ENCODE data around the gene TMEM97. TPM values are rescaled to one million over a fixed set of nuclear protein-coding genes. Genes with fewer than 3 reads are reported as not detected.

Gene TMEM97
- total RNA-seq, 1 experiment from 2014 or later = 151 TPM

DNA sequence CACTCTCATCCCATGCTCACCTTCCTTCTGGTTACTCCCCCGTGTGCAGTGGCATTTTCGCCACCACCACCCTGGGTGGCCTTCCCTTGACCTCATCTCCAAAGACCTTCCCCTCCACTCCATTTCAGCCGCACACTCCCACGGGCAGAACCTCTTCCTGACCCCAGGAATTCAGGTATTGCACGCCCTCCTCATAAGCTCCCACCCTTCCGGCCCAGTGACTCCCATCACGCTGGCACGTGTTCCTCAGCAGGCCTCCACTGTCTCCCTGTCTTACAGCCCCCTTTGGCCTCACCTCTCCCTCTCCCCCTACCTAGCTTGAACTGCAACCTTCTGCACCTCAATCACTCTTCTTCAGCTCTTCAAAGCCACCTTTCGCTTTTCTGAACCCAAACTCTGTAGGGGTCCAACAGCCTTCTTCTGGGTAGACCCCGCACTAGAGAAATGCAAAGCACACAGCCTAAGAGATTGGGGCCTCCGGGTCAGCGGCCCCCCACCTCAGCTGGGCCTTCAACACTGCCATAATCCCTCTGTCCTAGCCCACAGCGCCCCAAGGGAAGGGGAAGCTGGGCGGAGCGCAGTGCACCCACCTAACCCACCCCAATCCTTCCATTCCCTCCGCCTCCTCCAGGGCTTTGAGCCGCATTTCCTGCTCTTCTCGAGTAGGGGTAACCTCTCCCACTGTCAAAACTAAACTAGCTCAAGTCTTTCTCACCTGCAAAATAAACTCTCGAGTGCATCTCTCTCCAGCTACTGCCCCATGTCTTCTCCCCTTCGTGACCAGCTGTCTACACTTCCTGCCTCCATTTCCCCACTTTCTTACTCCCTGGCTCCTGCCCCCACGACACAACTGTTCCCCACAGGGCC, 1.7 kb upstream of the TMEM97 start:
- DNase-seq (ENCODE audit: low spot score) = no peak

DNA sequence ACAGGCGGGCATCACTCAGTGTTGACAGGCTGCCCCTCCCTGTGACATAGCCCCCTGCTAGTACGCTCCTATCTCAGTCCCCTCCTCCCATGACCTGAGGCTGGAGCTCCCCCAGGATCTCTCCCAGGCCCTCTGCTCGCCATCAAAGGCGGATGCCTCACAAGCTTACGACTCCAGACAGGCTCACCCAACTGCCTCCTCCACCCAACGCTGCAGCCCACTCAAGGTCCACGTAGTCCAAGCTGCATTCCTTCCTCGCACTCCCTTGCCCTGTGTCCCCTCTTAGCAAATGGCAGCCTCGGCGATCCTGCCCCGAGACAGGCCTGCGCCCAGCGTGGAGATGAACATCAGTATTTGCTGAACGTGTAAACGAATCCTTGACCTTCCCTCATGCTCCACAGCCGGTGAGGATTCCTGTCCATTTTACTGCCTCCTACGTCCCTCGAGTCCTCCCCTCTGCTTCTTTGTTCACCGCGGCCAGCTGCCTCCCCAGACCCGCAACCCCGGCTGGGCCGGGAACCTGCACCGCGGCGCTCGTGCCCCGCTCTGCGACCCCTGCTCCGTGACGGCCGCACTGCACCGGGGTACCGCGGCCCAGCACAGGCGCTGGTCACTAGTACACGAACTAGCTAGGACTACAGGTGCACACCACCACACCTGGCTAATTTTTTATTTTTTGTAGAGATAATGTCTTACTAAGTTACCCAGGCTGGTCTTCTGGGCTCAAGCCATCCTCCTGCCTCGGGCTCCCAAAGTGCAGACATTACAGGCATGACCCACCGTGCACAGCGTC, 838 bp upstream of the TMEM97 start:
- DNase-seq (ENCODE audit: low spot score) = peak; percentile 20

DNA sequence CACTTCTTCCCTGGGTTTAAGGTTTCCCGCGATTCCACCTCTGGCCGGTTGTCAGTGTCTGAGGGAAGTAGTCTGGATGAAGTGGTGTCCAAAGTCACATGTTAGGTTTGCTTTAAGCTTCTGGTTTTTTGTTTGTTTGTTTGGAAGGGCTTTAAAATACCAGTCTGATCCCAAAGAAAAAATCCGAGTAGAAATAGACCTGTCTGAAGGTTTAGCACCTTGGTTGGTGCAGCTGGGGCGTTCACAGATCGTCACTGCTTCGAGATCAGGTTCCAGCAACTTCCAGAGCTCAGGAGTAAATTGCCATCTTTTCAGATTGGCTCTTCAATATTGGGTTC, 567 bp downstream of the TMEM97 start:
- peak; percentile 44 for DNase-seq (ENCODE audit: low spot score)

DNA sequence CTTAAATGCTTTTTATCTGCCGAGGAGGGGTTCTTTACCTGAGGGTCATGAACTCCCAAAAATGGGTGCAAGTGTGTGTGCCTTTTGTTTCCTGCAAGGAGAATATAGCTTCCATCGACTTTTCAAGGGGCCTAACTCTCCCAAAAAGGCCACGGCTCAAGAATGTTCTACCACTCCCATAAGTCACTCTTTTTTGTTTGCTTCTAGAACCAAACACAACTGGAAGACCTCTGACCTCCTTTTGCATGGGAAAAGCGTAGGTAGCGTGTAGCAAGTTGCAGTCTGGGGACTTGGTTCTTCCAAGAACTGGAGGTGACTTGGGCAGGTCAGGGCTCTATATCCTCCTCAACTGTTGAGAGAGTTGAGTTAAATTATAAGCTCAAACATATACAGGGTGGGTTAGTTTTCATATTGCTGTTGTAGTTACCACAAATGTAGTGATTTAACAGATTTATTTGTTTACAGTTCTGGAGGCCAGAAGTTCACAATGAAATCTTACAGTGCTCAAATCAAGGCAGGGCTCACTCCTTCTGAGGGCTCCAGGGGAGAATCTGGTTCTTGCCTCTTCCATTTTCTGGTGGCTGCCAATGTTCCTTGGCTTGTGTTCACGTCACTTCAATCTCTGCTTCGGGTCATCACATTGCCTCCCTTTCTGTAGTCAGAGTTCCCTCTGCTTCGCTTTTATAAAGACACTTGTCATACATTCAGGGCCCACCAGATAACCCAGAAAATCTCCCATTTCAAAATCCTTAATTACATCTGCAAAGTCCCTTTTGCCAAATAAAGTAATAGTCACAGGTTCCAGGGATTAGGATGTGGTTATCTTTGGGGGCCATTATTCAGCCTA, 1.4 kb downstream of the TMEM97 start:
- no peak for DNase-seq (ENCODE audit: low spot score)

DNA sequence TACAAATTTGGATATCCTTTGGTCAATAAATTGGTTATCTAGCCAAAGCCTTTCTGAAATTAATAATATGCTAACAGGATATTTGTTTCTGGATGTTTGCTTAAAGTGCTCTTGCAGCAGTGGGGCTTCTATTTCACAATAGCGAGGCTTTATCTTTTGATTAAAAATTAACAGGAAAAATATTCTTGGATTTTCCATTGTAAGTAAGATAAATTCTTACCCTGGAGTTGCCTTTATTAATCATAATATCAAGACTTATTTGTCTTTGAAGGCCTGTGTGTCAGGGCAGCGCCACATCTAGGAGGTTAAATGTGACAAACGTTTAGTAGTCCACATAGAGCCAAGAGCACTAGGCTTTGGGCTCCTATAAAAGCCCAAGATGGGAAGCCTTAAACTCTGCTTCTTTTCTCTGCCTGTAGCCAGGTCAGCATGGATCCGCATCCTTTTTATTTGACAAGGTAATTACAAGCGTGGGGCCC, 5.3 kb downstream of the TMEM97 start:
- DNase-seq (ENCODE audit: low spot score) = peak; percentile 23

DNA sequence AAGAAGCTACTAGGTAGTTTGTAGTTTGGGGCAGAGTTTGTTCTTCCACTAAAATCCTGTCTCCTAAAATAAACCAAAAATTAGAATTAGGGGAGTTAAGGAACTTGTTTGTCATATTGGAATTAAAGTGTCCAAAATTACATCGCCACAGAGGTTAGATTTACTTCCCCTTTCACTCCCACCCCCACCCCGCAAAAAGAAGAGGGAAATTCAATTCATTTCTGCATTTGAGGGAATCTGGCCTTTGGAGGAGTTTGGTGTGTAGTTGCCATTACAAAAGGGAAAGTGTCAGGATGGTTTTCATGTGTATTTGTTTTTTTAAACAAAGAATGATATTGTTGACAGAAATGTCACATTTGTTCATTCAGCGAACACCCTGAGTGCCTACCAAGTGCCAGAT, 5.8 kb downstream of the TMEM97 start:
- no peak for DNase-seq (ENCODE audit: low spot score)

DNA sequence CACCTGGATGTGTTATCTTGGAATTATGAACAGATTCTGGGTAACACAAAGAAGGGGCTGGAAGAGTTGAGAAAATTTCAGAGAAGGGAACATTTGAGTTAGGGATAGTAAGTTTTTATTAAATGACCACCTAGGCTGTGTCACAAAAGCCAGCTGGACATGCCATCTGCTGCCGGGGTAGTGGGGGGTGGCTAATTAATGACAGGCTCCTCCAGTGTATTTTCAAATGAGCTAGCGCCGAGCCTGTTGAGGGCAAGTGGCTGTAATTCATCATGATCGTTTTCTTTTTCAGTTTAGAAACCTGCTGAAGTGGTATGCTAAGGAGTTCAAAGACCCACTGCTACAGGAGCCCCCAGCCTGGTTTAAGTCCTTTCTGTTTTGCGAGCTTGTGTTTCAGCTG, 6.2 kb downstream of the TMEM97 start:
- DNase-seq (ENCODE audit: low spot score) = no peak

DNA sequence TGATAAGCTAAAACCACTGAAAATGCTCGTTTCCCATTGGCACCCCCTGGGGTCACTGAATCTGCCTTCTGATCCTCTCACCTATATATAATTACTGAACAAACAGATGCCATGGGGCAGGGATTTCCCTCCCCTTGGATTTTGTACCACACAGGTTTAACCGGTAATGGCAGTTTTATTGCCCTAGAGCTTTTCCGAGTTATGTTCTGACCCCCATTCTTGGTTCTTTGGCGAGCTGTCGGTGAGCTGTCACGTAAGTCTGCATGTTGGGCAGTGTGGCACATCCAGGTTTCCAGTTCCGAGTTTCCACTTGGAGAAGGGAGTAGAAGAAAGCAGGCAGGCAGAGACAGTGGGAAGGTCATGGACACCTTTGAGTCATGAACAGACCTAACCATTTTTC, 7.1 kb downstream of the TMEM97 start:
- DNase-seq (ENCODE audit: low spot score) = peak; percentile 80

DNA sequence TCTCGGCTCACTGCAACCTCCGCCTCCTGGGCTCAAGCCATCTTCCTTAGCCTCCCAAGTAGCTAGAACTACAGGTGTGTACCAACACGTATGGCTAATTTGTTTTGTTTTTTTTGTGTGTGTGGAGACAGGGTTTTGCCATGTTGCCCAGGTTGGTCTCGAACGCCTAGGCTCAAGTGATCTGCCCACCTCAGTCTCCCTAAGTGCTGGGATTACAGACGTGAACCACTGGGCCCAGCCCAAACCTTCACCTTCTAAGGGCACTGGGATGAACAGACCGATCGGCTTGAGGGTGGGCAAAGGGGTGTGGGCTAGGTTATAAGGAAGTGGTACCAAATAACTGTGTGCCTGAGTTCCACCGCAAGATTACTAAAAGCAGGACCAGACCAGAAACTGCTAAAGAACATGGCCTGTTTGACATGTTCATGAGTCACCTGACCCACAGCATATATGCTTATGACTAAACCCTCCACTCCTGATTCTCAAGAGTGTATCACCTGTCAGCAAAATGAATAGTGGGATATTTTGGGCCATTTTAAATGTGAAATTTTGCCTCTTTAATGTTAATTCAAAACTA, 8.1 kb downstream of the TMEM97 start:
- DNase-seq (ENCODE audit: low spot score) = no peak

DNA sequence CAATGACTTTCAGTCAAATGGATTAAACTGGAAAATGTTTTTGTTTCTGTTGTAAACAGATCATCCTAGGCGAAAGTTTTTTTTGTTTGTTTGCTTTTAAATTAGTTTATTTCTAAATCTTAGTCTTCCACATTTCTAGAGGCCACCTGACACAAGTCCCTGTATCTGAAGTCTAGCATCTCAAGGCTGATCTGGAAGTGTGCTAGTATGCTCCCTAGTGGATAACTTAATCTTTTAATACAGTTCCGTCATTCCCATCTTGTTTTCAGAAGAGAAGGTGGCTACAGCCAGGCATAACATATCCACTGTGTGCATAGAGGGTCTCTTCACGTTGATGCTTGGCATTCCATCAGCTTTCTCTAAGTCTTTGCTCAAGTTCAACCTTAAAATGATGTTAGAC, 8.7 kb downstream of the TMEM97 start:
- DNase-seq (ENCODE audit: low spot score) = peak; percentile 31

DNA sequence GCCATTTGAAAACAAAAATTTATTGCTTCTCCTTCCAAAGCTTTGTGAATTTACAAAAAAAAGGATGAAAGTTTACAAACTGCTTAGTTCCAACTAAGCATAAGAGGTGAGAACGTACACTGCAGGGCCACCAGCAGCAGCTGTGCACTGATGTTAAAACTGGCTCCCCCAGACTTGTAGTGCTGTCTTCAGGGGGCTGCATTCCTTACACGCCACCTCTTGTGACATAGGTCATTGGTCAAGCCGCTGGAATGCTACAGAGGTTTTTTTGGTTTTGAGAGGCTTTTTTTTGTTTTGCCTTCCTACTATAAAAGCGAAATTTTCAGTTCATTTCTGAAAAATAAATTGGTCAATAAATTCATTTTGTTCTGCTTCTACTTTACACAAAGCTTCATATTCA, 9.3 kb downstream of the TMEM97 start:
- DNase-seq (ENCODE audit: low spot score) = no peak

DNA sequence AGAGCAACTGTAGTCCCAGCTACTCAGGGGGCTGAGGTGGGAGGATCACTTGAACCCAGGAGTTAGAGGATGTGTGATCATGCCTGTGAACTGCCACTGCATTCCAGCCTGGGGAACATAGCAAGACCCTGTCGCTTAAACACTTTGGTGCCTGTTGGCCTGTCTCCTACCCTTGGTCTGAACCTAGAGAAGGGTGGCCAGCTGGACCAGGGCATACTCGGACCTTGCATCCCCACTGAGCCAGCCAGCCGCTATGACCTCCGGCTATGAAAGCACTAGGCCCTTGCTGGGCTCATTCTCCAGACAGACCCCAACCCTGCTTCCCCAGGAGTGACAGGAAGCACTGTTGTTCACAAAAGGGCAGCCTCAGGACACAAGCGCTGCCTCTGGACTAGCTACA, 11.7 kb downstream of the TMEM97 start:
- no peak for DNase-seq (ENCODE audit: low spot score)

DNA sequence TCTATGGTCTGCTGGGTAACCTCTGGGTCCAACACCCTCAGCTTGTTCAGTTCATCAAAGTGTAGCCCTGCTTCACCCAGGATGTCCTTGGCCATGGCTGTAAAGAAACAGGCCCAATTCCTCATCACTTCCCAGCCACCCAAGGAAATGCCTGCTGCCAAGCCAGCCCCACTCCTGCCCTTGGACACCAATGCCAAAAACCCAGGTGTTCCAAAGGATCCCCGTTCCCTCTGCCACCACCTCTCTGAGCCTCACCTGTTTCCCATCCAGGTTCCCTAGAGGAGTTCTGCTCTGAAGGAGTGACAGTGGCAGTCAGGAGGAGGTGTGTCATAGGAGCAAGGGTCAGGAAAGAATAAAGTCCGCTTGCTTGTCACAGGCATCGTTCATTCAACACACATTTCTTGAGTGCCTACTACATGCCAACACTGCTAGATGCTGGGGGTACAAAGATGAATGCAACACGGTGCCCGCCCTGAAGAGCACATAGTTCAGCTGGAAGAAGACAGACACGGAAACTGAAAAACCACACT, 13.0 kb downstream of the TMEM97 start:
- no peak for DNase-seq (ENCODE audit: low spot score)

DNA sequence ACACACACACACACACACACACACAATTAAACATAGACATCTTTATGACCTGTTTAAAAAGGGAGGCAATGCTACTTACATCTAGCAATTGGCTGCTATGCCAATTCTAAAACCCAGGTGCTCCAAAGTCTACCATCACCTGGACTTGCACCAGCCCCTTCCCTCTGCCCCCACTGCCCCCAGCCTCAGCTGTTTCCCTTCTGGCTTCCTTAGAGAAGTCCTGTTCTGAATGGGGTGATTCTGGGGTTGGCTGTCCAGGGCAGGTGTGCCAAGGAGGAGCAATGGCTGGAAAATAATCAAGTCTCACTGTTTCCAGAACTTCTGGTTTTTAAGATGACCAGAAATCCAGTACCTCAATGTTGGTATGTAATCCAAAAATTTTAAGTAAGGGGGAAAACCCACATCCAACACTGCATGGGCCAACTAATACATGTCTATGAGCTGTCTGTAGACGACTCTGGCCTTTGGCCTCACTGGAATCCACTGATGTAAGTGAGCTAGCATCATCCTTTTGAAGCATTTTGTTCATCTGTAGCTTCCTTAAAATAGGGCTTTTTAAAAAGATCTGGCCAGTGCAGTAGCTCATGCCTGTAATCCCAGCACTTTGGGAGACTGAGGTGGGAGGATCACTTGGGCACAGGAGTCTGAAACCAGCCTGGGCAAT, 14.2 kb downstream of the TMEM97 start:
- DNase-seq (ENCODE audit: low spot score) = no peak

DNA sequence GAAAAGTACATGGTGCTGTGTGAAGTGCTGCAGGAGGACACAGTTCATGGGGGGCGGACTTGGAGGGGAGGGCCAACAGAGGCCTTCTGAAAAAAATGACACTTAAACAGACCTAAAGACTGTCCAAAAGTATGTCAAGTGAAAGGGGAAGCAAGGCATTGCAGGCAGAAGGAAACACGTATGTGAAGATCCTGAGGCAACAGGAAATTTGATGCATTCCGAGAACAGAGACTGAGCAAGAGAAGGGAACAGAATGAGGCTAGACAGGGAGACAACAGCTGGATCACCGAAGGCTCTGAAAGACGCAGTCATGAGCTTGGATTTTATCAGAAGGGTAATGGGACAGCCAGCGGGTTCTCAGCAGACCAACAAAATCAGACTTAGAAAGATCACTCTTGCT, 15.2 kb downstream of the TMEM97 start:
- DNase-seq (ENCODE audit: low spot score) = no peak

DNA sequence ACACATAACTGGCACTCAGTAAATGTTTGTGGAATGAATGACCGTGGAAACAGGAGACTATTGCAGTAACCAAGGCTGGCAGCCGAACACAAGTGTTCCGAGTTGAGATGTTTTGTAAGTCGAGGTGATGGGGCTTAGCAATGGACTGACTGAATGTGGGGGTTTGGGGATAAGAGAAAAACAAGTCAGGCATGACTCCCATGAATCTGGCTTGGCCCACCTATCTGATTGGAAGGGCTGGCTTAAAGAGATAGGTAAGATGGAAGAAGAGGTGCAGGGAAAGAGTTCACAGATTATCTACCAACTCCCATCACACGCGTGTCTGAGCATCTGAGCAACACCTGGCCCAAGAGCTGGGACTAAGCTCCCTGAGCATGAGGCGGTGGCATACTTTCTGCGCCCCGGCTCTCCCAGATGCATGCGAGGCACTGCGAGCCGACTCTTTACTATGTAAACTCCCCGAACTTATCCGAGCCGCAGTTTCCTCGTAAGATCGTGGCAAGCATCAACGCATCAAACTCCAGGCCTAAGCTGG, 15.7 kb downstream of the TMEM97 start:
- no peak for DNase-seq (ENCODE audit: low spot score)

DNA sequence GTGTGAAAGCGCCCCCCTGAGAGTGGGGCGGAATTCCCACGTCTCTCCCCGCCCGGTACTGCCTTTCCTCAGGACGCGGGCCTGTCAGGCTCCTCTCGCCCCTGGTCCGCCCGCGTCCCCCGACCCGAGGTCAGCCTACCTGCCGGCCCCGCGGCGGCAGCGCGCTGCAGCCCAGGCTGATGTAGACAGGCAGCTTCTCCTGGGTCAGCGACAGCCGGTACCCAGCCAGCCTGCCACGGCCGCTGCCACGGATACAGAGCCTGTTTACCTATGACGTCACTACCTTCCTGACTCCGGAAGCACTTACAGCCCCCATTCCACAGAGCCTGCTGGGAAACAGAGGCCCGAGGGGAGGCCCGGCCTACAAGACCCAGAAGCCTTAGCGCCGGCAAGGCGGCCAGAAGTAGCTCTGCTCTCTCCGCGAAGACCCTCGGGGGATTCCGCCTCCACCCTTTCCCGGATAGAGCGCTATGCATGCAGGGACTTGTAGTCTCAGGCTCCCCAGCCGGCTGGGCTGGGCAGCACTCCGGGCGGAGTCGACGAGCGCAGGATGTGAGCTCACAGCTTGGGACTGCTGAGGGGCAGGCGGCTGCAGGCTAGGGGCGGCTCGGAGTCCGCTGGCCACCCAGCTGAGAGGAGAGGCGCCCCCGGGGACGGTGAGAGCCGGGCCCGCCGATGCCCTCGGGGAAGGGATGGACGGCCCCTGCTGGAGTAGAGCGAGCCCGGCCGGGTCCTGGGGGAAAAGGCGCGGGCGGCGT, 16.4 kb downstream of the TMEM97 start, which contains the start of the genes IFT20 and TNFAIP1:
TSS of gene IFT20 (minus strand) at position 272 of the 758 bp plus-strand sequence. CDS start 3,487 bp downstream, outside the sequence.
TSS of gene TNFAIP1 (plus strand) at position 561 of the 758 bp plus-strand sequence. CDS start 3,761 bp downstream, outside the sequence.
- peak; percentile 98 for DNase-seq (ENCODE audit: low spot score)

DNA sequence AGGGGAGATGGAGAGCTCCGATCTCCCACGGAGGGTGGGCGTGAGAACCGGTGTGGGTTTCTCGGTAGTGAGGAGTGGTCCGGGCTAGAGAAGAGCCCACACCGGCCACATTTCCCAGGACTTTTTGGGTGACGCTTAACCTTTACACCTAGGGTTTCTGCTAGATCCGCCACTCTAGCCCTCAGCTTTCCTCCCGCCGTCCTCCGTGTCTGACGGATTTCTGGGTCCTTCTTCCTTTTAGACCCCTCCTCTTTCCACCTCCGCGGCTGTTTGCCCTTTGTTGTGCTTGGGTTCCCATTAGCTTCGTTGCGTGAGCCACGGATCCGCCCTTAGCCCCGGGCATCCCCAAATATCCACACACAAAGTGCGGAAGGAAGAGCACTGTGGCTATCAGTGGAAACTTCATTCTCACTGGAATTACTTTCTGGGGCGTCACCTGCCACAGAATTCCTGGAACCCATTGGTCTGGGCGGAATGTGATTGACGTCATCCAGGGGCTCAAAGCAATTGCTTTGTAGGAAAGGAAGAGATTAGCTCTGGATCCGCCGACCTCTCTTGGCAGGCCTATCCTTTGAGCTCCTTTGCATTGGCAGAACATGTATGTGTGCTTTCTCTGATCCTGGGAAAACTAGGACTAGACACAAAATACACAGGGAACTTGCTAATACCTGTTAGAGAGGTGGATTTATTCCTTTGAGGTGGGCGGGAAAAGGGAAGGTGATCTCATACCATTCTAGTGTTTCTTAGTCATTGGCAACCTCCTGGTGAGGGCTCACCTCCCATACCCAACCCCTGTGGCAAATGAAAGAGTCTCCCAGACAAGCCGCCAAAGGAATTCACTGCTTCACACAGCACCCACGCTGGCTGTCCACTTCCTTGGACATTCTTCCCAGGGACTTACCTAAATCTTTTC, 17.2 kb downstream of the TMEM97 start:
- DNase-seq (ENCODE audit: low spot score) = peak; percentile 79
